Choroid plexus epithelial cell (primary cell): Measurements from ENCODE around the gene NECTIN4.
A peak's percentile ranks its signal among the peaks of the same experiment; 100 is the strongest.

ENCODE experiments used
- DNase-seq: peaks from one replicate; pipeline ENCODE4 v3.0.0-alpha.2; 2010; ENCODE audit warnings: low read depth
- H3K4me3 ChIP-seq: 2 replicates; pipeline ENCODE4 v1.5.1; 2011; ENCODE audit warnings: low read depth, mild to moderate bottlenecking, control low read depth, low read length, moderate library complexity
- TF ChIP-seq, protein P1 (sequence below): conservative IDR thresholded peaks from 2 replicates; pipeline ENCODE4 v1.5.1; 2011; ENCODE audit warnings: low read depth, mild to moderate bottlenecking, control low read depth, inconsistent platforms, low read length, moderate library complexity

NECTIN4 gene

DNA sequence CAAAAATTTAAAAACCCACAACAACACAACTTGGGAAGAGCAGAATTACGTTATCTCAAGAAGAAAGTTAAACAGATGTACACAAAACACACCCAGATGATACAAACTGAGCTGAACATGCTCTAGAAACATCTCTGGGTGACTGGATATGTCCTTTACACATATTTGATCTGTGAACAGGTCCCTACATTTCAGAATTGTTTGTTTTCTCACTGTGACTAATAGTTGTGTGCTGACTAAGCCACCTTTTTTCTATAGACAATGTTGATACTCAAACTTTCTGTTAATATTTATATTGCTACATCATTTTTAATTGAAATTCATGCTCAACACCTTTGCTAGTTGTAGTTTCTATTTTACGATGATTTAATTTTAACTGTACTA lies 67.4 kb downstream of the NECTIN4 start:
- TF ChIP-seq, protein P1, sequence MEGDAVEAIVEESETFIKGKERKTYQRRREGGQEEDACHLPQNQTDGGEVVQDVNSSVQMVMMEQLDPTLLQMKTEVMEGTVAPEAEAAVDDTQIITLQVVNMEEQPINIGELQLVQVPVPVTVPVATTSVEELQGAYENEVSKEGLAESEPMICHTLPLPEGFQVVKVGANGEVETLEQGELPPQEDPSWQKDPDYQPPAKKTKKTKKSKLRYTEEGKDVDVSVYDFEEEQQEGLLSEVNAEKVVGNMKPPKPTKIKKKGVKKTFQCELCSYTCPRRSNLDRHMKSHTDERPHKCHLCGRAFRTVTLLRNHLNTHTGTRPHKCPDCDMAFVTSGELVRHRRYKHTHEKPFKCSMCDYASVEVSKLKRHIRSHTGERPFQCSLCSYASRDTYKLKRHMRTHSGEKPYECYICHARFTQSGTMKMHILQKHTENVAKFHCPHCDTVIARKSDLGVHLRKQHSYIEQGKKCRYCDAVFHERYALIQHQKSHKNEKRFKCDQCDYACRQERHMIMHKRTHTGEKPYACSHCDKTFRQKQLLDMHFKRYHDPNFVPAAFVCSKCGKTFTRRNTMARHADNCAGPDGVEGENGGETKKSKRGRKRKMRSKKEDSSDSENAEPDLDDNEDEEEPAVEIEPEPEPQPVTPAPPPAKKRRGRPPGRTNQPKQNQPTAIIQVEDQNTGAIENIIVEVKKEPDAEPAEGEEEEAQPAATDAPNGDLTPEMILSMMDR: no peak
- no peak for DNase-seq
- no peak overlapping the region for H3K4me3 ChIP-seq

DNA sequence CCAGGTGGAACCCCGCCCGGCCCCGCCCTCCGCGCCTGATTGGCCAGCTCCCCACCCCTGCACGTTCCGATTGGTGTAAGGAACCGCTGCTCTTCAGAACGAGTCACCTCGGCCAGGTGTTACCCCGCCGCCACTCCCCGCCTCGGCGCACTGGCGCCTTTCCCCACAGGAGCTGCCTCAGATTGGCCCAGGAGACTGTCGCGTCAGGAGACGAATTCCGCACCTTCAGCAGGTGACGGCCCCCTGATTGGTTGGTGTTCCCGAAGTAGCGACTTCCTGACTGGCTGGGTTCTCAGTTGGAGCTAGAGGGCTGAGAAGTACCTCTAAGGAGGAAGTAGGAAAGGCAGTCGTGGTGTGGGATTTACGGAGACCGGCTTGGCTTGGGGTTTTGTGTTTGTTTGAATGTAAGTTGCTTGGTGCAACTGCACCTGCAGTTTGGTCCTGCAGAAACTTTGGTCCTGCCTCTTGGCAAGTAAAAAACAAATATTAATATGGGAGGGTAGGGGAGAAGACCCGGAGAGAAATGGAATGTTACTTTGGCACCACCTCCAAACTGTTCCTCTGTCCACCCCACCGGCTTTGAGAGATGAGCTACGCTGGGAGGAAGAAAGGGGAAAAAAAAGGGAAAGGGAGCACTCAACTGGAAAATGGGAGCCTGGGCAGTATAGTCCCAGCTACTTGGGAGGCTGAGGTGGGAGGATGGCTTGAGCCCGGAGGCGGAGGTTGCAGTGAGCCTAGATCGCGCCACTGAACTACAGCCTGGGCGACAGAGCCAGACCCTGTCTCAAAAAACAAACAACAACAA lies 68.0 kb downstream of the NECTIN4 start:
- TF ChIP-seq, protein P1: no peak
- peak; percentile 72 for DNase-seq

More for the DNA sequence above, 68.0 kb downstream of the NECTIN4 start:
- peak overlapping the region; percentile 73 for H3K4me3 ChIP-seq
